Stimulated activated CD8-positive, alpha-beta memory T cell treated with anti-CD3 and anti-CD28 coated beads, Interleukin-7, amount 100 ng/mL, for 1 hour (primary cell): Measurements from ENCODE around the gene MYO9B.
A peak's percentile ranks its signal among the peaks of the same experiment; 100 is the strongest.

ENCODE experiments used
- DNase-seq, 2 donors: peaks; one replicate each; pipeline ENCODE4 v3.0.0-alpha.2; 2020; ENCODE audit warnings: low read depth in 2 of 2

MYO9B gene

GRCh38 chr19:17240826-17241399 is 165.3 kb downstream of the MYO9B start:
- no peak for DNase-seq

DNA sequence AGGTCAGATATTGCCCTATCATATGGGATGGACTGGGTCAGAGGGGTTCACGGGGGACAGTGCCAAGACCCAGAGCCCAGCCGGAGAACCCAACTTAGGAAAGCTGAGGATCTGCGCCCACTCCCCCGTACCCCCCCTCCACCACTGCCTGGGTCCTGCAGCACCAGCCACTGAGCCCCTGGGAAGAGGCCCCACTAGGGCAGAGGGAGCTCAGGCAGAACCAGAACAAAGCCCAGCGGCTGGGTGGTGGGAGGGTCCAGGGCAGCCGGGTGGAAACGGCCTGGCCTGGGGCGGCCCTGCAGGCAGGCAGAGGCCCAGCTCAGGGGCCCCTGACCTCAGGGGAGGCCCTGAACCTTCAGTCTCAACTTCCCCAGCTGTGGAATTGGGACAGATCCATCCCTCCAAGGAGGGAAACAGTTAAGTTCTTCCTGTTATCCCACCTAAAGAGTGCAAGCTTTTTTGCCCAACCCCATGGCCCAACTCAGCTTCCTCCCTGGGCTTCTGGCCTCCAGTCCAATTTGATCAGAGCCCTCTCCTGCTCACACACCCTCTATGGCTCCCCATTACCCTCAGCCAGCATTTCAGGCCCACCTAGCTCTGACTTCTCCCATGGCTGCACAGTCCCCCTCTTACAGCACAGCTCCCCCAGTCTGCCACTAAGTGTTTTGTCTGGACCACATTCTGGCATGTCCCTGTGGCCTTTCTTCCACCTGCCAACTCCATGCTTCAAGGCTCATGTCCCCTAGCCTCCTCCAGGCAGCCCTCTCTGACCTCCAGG is 167.0 kb downstream of the MYO9B start:
- no peak for DNase-seq

DNA sequence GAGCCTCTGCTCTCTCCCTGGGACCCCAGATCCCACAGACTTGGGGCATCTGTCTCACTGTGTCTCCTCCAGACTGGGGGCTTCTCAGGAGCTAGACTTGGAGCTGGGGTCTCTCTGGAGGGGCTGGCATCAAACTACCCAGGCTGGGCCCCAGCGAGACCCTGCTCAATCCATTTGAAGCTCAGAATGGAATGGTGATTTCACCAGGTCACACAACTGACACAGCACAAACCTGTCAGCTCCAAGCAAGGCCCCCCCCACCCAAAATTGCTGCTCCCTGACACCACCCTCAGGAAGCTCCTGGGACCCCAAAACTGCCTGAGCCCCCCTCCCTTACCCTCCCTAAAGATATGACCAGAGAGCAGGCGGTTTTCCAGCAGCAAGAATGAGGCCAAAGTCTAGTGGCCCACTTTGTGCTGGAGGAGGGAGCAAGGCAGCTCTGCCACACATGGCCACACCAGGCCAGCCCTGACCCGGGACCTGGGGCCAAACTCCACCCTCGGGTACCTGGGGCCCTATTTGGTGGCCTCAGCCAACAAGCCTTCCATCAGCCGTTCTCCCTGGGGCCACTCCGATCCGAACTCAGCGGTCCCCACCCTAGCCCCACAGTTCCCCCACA is 167.7 kb downstream of the MYO9B start:
- DNase-seq = no peak

DNA sequence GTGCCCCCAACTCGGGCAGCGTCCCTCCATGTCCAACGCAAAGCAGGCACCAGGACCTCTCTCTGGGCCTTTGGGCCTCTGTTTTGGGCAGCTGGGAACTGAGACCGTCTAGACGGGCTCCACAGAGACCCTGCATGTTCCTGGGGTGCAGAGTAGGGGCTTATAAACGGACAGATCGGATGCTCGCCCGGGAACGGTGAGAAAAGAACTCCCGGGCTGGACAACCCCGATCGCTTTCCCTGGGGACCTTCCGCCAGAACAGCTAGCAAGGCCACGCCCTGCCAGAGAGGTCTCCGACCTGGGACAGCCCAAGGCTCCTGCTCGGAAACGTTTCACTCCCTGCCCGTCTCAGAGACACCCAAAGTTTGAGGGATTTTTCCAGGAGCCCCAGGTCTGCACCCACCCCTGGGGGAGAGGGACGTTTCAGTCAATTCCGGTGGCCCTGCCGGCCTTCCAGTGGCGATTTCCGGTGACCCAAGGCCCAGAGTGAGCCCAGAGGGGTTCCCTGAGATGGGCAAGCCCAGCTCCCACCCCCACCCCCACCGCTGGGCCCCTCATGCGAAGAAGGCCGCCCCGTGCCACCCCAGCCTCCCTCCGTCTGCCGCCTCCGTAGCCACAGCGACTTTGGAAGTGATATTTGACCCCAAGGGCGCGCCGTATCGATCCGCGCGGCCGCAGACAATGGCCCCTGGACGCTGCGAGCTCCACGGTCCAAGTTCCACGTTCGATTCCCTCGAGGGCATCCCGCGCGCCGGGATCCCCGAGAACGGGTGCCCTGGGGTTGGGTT is 168.4 kb downstream of the MYO9B start:
- DNase-seq = no peak

GRCh38 chr19:17244618-17245534 is 169.3 kb downstream of the MYO9B start:
- DNase-seq = no peak

DNA sequence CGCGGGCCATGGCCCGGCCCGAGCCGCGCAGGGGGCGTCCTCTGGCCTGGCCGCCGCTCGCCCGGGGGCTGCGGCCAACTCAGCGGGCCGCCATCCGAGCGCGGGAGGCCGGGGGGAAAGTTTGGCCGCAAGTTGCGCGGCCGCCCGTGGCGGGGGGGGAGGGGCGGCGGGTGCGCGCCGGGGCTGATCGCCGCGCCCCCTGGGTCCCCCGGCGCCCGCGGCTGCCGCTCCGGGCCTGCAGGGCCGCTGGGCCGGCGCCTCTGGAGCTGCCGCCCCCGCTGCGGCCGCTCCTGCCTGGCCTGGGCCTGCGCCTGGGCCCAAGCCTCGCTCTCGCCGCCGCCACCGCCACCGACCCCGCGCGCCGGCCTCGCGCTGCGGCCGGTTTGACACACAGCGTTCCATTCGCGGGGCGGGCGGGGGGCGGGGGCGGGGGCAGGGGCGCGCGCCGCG is 170.0 kb downstream of the MYO9B start, which contains the start of gene NR2F6:
NR2F6 (minus strand) TSS at position 385 of the 450 bp plus-strand sequence. CDS start 699 bp downstream, outside the sequence.
- no peak for DNase-seq

- DNase-seq = no peak
Measured at GRCh38 chr19:17246681-17247425, 171.3 kb downstream of the MYO9B start.

GRCh38 chr19:17248011-17248776 is 172.6 kb downstream of the MYO9B start:
- no peak for DNase-seq

- DNase-seq = no peak
Measured at GRCh38 chr19:17249887-17250548, 174.4 kb downstream of the MYO9B start.

GRCh38 chr19:17254636-17255035 is 179.1 kb downstream of the MYO9B start:
- DNase-seq = no peak

- DNase-seq = no peak
Measured at GRCh38 chr19:17255150-17255621, 179.6 kb downstream of the MYO9B start.

DNA sequence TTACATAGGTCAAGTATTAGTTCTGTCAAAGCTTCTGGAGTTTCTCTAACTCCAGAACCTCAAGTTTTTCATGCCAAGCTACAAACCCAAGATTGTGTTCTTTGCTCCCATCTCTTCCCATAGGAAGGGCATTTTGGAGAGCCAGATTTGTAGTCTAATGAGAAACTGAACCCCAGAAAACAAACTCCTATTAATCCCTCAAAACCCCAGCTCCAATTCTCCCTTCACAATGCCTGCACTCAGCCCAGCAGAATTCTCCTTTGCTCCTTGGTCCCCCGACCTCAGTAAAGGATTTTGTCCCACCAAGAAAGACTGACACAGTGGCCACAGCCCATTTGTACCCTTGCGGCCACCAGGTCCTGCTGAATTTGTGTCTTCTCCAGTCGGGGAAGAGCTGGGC is 180.6 kb downstream of the MYO9B start:
- no peak for DNase-seq

DNA sequence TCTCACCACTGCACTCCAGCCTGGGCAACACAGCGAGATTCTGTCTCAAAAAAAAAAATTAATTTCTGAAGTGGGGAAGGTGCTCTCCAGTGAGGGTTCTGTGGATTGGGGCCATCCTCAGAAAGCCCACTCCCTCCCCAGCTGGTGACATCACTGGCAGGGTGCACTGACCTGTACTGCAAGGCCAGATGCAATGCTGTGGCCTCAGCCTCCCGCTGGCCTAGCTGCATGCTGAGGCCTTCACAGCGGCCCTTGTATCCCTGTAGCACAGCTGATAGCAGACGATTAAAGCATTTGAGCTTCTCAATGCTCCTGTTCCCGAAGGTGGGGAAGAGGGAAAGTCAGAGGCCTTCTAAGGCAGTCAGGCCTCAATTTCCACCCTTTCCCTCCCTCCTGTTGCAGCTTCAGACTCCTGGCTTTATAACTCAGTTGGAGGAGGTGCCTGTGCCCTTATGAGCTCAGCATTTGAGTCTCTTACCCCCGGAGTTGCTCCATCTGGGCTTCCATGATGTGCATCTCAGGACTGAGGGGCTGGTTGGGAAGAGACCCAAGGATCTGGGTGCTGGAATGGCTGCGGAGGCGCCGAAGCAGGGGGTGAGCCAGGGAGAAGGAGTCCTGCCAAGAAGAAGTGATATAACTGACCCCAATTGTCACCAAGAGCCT is 183.7 kb downstream of the MYO9B start:
- DNase-seq = no peak

- DNase-seq = no peak
Measured at GRCh38 chr19:17259934-17260333, 184.4 kb downstream of the MYO9B start.

DNA sequence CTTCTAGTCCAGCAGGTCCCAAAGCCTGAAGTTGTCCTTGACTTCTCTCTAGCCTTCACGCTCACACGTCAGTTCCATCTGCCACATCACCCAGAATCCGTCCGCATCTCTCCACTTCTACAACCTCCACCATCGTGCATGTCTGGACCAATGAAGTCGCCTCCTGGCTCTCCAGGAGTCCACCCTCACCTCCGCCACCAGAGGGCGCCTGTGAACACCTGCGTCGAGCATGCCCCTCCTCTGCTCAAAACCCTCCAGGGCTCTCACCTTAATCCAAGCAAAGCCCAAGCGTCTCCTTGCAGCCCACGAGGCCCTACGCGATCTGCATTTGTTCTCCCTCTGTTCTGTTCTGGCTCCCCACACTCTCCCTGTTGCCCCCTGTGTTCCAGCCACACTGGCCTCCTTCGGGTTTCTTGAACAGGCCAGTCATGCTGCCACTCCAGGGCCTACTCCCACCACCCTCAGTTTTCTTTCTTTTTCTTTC is 185.3 kb downstream of the MYO9B start:
- peak; percentile 75 to 81 for DNase-seq

DNA sequence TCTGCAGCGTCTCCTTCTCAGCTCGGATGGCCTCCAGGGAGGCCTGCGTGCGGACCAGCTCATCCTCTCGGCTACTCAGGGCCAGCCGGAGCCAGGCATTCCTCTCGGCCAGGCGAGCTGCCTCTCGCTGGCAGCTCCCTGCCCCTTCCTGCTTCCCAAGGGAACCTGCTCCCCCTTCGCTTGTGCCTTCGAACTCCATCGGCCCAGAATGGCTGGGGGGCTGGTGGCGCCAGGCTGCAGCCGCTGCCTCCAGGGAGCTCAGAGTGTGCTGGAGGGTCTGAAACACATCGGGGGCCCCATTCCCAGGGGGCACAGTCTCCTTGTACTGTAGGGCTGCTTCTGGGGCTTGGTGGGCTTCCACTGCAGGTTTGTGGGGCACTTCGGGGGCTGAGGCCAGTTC is 187.0 kb downstream of the MYO9B start:
- no peak for DNase-seq
